Gastroesophageal sphincter (tissue), 3 donors: ENCODE measurements around the gene CLDN14.

Experiments used
- CTCF ChIP-seq, 4 experiments: fragments of 200-600 bp in 2 of 4; fragments of 450-650 bp in 2 of 4; sonication (generic) in 1 of 4; IDR thresholded peaks; one replicate each; pipeline ENCODE4 v1.5.1; 2017 to 2019; ENCODE audit warnings: antibody characterized with exemption in 4 of 4, mild to moderate bottlenecking in 2 of 4, moderate library complexity in 2 of 4
- EP300 ChIP-seq: sonication (generic); formaldehyde crosslinking; IDR thresholded peaks from one replicate; pipeline ENCODE4 v1.6.1; 2017; ENCODE audit warnings: antibody characterized with exemption, mild to moderate bottlenecking
- POLR2A ChIP-seq, 2 donors: fragments of 450-650 bp; IDR thresholded peaks; one replicate each; pipeline ENCODE4 v1.6.1; 2017; ENCODE audit warnings: antibody characterized with exemption in 2 of 2, mild to moderate bottlenecking in 2 of 2, moderate library complexity in 1 of 2

DNA sequence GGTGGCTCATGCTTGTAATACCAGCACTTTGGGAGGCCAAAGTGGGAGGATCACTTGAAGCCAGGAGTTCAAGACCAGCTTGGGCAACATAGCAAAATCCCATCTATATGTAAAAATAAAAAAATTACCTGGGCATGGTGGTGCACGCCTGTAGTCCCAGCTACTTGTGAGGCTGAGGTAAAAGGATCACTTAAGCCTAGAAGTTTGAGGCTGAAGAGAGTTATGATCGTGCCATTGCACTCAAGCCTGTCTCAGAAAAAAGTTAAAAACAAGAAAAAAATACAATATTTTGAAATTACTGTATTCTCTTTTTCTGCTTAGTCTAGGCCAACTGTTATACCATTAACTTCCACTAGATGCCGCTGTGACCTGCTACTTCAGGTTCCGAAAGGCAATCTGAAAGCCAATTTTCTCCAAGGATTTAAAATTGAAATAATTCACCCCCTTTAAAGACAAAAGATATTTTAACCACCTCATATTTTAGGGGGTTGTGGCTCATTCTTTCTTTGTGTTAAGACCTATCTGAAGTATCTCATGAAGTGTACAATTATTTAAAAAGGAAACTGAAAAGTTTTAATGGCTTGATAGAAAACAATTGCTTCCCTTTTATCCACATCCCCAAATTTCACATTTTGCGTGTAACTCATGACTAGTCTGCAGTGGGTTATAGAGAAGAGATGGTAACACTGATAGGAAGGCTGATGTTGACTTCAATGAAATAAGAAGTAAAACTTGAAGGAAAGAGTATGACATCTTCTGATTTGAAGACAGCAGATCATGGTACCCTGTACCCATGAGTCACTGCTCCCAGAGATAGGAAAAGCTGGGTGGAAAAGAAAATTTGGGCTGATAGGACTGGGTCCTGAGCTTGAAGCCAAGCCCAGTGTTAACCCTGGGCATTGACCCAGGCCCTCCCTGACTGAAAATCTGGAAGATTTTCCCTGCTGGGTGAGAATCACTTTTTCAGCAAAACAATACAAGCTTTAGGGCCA is 24.4 kb upstream of the CLDN14 start:
- peak; percentile 84 to 92 (median 87) for TF ChIP-seq CTCF (IDR thresholded peaks at IDR 0.05)
- TF ChIP-seq POLR2A (IDR thresholded peaks at IDR 0.05), result no peak
- TF ChIP-seq EP300, result no peak
